Lower lobe of right lung (tissue), 2 donors: Measurements from ENCODE around the gene LOX. TPM values are rescaled to one million over a fixed set of nuclear protein-coding genes. Genes with fewer than 3 reads are reported as not detected.

Source experiments
- ATAC-seq, 2 donors: fragments of 200-7000 bp; cut with Tn5 transposase; one replicate each; pipeline ENCODE4 v1.9.1; 2020 to 2022; ENCODE audit warnings: mild to moderate bottlenecking in 2 of 2, moderate library complexity in 2 of 2
- DNase-seq: peaks from one replicate; pipeline ENCODE4 v3.0.0-alpha.2; 2020
- H3K27ac ChIP-seq: fragments of 200-600 bp; one replicate; pipeline ENCODE4 v1.8.0; 2022
- H3K27me3 ChIP-seq: fragments of 200-600 bp; one replicate; pipeline ENCODE4 v1.8.0; 2022; ENCODE audit warnings: low read depth
- H3K36me3 ChIP-seq: fragments of 200-600 bp; one replicate; pipeline ENCODE4 v1.8.0; 2022; ENCODE audit warnings: mild to moderate bottlenecking
- H3K4me1 ChIP-seq: fragments of 200-600 bp; one replicate; pipeline ENCODE4 v1.8.0; 2022
- H3K4me3 ChIP-seq: fragments of 200-600 bp; one replicate; pipeline ENCODE4 v1.8.0; 2022; ENCODE audit warnings: mild to moderate bottlenecking
- H3K9me3 ChIP-seq: fragments of 200-600 bp; one replicate; pipeline ENCODE4 v1.8.0; 2022
- CTCF ChIP-seq: fragments of 200-600 bp; IDR thresholded peaks from one replicate; pipeline ENCODE4 v1.8.0; 2022; ENCODE audit warnings: antibody characterized with exemption, mild to moderate bottlenecking
- intact Hi-C: fragments of 100-400 bp; cut with DNase I; formaldehyde crosslinking; loops from one replicate; pipeline ENCODE4 v1.11.0; 2022
- total RNA-seq: library from RNA; stranded (reverse); fragmentation: NEBNext Ultra II Directional; extraction: Animal tissue kit (Norgen Biotek cat#: 25700); gene quantifications from one replicate; pipeline ENCODE4 v1.2.1, GENCODE V29; 2021
- donor health status: DM: no; HTN: yes; CAD: no; lungs with severe emphysema.

Gene LOX
- total RNA-seq, 1 donor from 2014 or later, result 16.2 TPM

- ATAC-seq (peak; percentile 56 to 58), DNase-seq (peak; percentile 49)
- no peaks in the 10 kb centered on the region for H3K9me3 ChIP-seq
- H3K36me3 ChIP-seq, result no peaks in the 10 kb centered on the region
- no peaks in the 10 kb centered on the region for H3K4me1 ChIP-seq
- no peak for TF ChIP-seq CTCF
- no peak overlapping the region for H3K4me3 ChIP-seq
- H3K27me3 ChIP-seq, result no peaks in the 10 kb centered on the region
- intact Hi-C loops, result no loop called here
- H3K27ac ChIP-seq, result no peak overlapping the region
Observed at GRCh38 chr5:122053181-122054109, 24.6 kb downstream of the LOX start.

- DNase-seq, result no peak
- Histone ChIP-seq H3K27ac (no peak overlapping the region), H3K4me1 (no peaks in the 10 kb centered on the region), H3K27me3 (no peaks in the 10 kb centered on the region), H3K36me3 (no peaks in the 10 kb centered on the region), H3K4me3 (no peak overlapping the region), H3K9me3 (no peaks in the 10 kb centered on the region)
- no peak for TF ChIP-seq CTCF
- no peak for ATAC-seq
- intact Hi-C loops, result no loop called here
Observed at GRCh38 chr5:122051569-122051968, 26.5 kb downstream of the LOX start.

GRCh38 chr5:122050959-122051358 is 27.1 kb downstream of the LOX start:
- DNase-seq (no peak), ATAC-seq (no peak)
- TF ChIP-seq CTCF, result no peak
- intact Hi-C loops, result no loop called here
- no peaks in the 10 kb centered on the region for H3K36me3 ChIP-seq
- no peak overlapping the region for H3K4me3 ChIP-seq
- H3K9me3 ChIP-seq, result no peaks in the 10 kb centered on the region
- no peaks in the 10 kb centered on the region for H3K4me1 ChIP-seq
- no peaks in the 10 kb centered on the region for H3K27me3 ChIP-seq
- no peak overlapping the region for H3K27ac ChIP-seq

GRCh38 chr5:122040636-122041302 is 37.3 kb downstream of the LOX start:
- no peak for TF ChIP-seq CTCF
- DNase-seq, result no peak
- Histone ChIP-seq H3K9me3 (no peaks in the 10 kb centered on the region), H3K4me3 (no peak overlapping the region), H3K27me3 (no peaks in the 10 kb centered on the region), H3K4me1 (no peaks in the 10 kb centered on the region), H3K36me3 (no peaks in the 10 kb centered on the region), H3K27ac (no peak overlapping the region)
- no peak for ATAC-seq
- intact Hi-C loops, result no loop called here

- no peak overlapping the region for H3K27ac ChIP-seq
- no peaks in the 10 kb centered on the region for H3K9me3 ChIP-seq
- no peak for TF ChIP-seq CTCF
- ATAC-seq, result no peak
- H3K36me3 ChIP-seq, result no peaks in the 10 kb centered on the region
- no peaks in the 10 kb centered on the region for H3K27me3 ChIP-seq
- DNase-seq, result no peak
- H3K4me1 ChIP-seq, result no peaks in the 10 kb centered on the region
- H3K4me3 ChIP-seq, result no peak overlapping the region
- intact Hi-C loops, result no loop called here
Observed at GRCh38 chr5:122036326-122036725, 41.7 kb downstream of the LOX start.
